KMS-11 (cell line): ENCODE results near the gene SAT2.

Experiments used
- H2AFZ ChIP-seq: fragments of 200-600 bp; sonication (generic); 2 replicates; pipeline ENCODE4 v1.6.1; 2016; ENCODE audit warnings: antibody characterized with exemption, mixed run types, low read depth
- H3K27ac ChIP-seq: fragments of 200-600 bp; sonication (generic); 2 replicates; pipeline ENCODE4 v1.6.1; 2016; ENCODE audit warnings: mild to moderate bottlenecking, mixed run types
- H3K27me3 ChIP-seq: fragments of 200-600 bp; sonication (generic); 2 replicates; pipeline ENCODE4 v1.6.1; 2017; ENCODE audit warnings: mild to moderate bottlenecking, low read depth, mixed run types, moderate library complexity; ENCODE audit not compliant: insufficient read depth
- H3K36me3 ChIP-seq: fragments of 200-600 bp; sonication (generic); 2 replicates; pipeline ENCODE4 v1.6.1; 2017; ENCODE audit warnings: mild to moderate bottlenecking, mixed run types; ENCODE audit not compliant: insufficient read depth
- H3K4me1 ChIP-seq: fragments of 200-600 bp; sonication (generic); 2 replicates; pipeline ENCODE4 v1.6.1; 2016; ENCODE audit warnings: mild to moderate bottlenecking, low read depth, mixed run types; ENCODE audit not compliant: poor library complexity, severe bottlenecking
- H3K4me2 ChIP-seq: fragments of 200-600 bp; sonication (generic); 2 replicates; pipeline ENCODE4 v1.7.0; 2016; ENCODE audit warnings: mild to moderate bottlenecking, mixed run types
- H3K4me3 ChIP-seq: fragments of 200-600 bp; sonication (generic); IDR thresholded peaks from 2 replicates; pipeline ENCODE4 v1.6.1; 2017; ENCODE audit warnings: low read depth, low read length, mixed read lengths; ENCODE audit not compliant: insufficient read depth
- H3K79me2 ChIP-seq: fragments of 200-600 bp; sonication (generic); 2 replicates; pipeline ENCODE4 v1.6.1; 2016; ENCODE audit warnings: low read depth, mixed run types; ENCODE audit not compliant: insufficient read depth
- H3K9ac ChIP-seq: fragments of 200-600 bp; sonication (generic); 2 replicates; pipeline ENCODE4 v1.6.1; 2016; ENCODE audit warnings: mild to moderate bottlenecking, mixed run types
- H4K20me1 ChIP-seq: fragments of 200-600 bp; sonication (generic); 2 replicates; pipeline ENCODE4 v1.6.1; 2016; ENCODE audit warnings: mild to moderate bottlenecking, mixed run types; ENCODE audit not compliant: insufficient read depth
- TF ChIP-seq, protein P1 (sequence below): fragments of 200-600 bp; sonication (generic); conservative IDR thresholded peaks from 2 replicates; pipeline ENCODE4 v1.6.1; 2017; ENCODE audit warnings: low read depth, mild to moderate bottlenecking, antibody characterized with exemption, low read length, moderate library complexity, mixed read lengths

The SAT2 gene

DNA sequence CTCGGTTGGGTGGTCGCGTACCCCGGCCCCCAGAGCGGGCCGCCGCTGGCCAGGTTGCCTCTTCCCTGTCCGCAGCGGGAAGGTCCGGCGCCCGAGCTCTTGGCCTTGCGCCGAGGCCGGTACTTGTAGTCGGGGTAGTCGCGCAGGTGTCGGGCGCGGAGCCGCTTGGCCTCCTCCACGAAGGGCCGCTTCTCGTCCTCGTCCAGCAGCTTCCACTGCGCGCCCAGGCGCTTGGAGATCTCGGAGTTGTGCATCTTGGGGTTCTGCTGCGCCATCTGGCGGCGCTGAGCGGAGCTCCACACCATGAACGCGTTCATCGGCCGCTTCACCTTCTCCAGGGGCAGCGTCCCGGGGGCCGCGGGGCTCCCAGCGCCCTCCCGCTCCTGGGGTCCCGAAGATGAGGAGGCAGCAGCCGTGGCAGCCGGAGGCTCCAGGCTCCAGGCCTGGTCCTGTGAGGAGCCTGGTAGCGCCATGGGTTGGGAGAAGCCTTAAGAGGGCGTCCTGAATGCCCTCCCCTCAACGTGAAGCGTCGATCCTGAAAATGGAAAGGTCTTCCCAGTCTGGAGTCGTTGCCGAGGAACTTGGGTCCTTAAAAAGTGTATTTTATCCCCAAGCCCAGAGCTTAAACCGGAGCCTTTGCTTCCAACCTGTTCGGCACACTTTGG is 38.3 kb downstream of the SAT2 start:
- Histone ChIP-seq H2AFZ (no peak overlapping the region), H3K36me3 (no peaks in the 10 kb centered on the region), H3K9ac (no peak overlapping the region), H3K4me1 (no peaks in the 10 kb centered on the region), H3K4me2 (no peak overlapping the region), H3K4me3 (no peak overlapping the region), H3K27ac (no peak overlapping the region), H4K20me1 (no peaks in the 10 kb centered on the region), H3K79me2 (no peaks in the 10 kb centered on the region), H3K27me3 (no peaks in the 10 kb centered on the region)
- TF ChIP-seq, protein P1, sequence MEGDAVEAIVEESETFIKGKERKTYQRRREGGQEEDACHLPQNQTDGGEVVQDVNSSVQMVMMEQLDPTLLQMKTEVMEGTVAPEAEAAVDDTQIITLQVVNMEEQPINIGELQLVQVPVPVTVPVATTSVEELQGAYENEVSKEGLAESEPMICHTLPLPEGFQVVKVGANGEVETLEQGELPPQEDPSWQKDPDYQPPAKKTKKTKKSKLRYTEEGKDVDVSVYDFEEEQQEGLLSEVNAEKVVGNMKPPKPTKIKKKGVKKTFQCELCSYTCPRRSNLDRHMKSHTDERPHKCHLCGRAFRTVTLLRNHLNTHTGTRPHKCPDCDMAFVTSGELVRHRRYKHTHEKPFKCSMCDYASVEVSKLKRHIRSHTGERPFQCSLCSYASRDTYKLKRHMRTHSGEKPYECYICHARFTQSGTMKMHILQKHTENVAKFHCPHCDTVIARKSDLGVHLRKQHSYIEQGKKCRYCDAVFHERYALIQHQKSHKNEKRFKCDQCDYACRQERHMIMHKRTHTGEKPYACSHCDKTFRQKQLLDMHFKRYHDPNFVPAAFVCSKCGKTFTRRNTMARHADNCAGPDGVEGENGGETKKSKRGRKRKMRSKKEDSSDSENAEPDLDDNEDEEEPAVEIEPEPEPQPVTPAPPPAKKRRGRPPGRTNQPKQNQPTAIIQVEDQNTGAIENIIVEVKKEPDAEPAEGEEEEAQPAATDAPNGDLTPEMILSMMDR = no peak

DNA sequence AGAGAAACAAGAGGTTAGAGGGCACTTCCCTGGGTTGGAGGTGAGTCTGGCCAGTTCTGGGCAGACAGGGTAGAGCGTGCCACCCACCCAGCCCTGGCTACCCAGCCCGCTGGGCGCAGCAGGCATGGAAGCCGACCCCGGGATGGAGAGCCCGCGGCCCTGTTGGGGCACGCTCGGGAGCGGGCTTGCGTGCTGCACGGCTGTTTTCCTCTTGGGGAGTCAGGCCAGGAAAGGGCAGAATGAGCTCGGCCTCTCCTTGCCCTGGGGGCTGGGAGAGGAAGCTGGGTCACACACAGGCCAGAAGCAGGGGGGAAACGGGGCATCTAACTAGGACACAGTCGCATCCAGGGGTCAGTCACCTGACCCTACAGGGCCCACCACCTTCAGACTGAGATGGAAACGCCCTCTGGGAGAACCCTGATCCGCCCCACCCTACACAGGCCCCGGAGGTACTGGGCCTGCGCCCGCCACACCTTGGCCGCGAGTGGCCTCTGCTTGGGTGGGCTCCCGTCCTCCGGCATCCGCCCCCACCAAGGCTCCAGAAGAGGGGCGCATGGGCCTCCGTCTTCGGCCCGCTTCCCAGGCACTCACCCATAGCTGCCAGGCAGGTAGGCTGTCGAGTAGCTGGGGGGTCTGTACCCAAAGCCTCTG is 38.9 kb downstream of the SAT2 start:
- Histone ChIP-seq H4K20me1 (no peaks in the 10 kb centered on the region), H3K4me3 (no peak overlapping the region), H2AFZ (no peak overlapping the region), H3K79me2 (no peaks in the 10 kb centered on the region), H3K4me1 (no peaks in the 10 kb centered on the region), H3K27me3 (no peaks in the 10 kb centered on the region), H3K4me2 (no peak overlapping the region), H3K27ac (no peak overlapping the region), H3K9ac (no peak overlapping the region), H3K36me3 (no peaks in the 10 kb centered on the region)
- TF ChIP-seq, protein P1 = no peak

DNA sequence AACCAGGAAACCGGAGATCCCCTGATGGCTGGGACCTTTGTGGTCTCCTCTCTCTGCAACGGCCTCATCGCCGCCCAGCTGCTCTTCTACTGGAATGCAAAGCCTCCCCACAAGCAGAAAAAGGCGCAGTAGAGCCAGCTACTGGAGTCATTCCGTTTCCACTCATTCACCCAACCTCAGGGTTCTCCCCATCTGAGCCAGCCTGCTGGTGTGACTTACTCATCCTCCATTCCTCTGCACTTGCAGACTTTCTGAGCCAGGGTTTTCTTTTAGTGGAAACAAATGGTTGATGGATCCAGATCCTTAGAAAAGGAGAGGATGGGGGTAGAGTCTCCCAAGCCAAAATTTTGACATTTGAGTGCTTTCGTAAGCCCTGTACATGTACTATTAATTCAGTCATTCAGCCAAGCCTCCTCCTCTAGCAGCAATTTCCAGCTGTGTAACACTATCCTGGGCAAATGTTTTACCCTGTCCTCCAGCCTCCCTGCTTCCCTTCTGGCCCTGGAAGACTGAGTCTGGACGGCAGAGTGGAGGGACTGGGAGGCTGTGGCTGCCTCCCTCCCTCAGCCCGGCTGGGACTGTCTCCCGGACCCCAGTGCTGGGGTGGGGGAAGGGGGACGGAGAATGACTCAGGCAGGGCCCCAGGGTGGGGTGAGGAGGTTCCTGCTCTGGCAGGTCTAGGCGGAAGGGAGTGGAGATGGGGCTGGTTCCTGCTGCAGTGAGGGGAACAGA is 40.0 kb downstream of the SAT2 start:
- no peak overlapping the region for H3K9ac ChIP-seq
- no peaks in the 10 kb centered on the region for H4K20me1 ChIP-seq
- no peaks in the 10 kb centered on the region for H3K27me3 ChIP-seq
- H3K79me2 ChIP-seq = no peaks in the 10 kb centered on the region
- H3K4me2 ChIP-seq = no peak overlapping the region
- no peak overlapping the region for H2AFZ ChIP-seq
- H3K4me1 ChIP-seq = no peaks in the 10 kb centered on the region
- H3K27ac ChIP-seq = no peak overlapping the region
- TF ChIP-seq, protein P1 = no peak
- H3K4me3 ChIP-seq = no peak overlapping the region
- H3K36me3 ChIP-seq = no peaks in the 10 kb centered on the region

DNA sequence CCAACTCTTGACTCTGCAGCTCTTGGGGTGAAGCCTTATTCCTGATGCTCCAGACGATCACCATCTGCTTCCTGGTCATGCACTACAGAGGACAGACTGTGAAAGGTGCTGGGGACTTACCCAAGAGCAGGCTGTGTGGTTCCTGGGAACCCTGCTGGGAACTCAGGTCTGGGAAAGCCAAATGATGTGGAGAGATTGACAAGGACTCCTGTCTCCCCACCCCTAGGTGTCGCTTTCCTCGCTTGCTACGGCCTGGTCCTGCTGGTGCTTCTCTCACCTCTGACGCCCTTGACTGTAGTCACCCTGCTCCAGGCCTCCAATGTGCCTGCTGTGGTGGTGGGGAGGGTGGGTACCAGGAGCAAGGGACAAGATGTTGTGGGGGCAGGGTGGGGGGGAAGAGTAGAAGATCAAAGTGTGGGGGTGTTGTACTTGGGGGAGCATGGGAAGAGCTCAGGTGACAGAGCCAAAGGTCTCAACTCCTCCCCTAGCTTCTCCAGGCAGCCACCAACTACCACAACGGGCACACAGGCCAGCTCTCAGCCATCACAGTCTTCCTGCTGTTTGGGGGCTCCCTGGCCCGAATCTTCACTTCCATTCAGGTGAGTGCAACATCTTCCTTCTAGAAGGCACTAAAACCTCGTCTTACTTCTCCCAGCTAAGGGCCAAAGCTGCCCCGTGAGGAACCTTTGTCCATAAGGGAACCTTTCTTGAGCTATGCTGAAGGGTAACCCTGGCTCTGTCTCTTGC is 40.8 kb downstream of the SAT2 start:
- Histone ChIP-seq H2AFZ (no peak overlapping the region), H3K27ac (no peak overlapping the region), H3K79me2 (no peaks in the 10 kb centered on the region), H3K4me3 (no peak overlapping the region), H3K27me3 (no peaks in the 10 kb centered on the region), H4K20me1 (no peaks in the 10 kb centered on the region), H3K4me1 (no peaks in the 10 kb centered on the region), H3K36me3 (no peaks in the 10 kb centered on the region), H3K4me2 (no peak overlapping the region), H3K9ac (no peak overlapping the region)
- TF ChIP-seq, protein P1 = no peak
